Measurements from ENCODE around the gene KIF5A. TPM values are rescaled to one million over a fixed set of nuclear protein-coding genes. Genes with fewer than 3 reads are reported as not detected.
A peak's percentile ranks its signal among the peaks of the same experiment; 100 is the strongest.

The KIF5A gene
- total RNA-seq, 6 experiments from 2014 or later = 1.0 to 1.8 (median 1.2) TPM

GRCh38 chr12:57632958-57633840 is 83.4 kb downstream of the KIF5A start, which contains the start of gene B4GALNT1:
B4GALNT1 (minus strand) TSS chr12:57633201; CDS start chr12:57632132, 1,069 bp downstream.
- peak; percentile 88 for TF ChIP-seq CTCF (IDR thresholded peaks at IDR 0.05)
- DNase-seq = peak; percentile 13
- Mint-ChIP-seq H3K36me3 (ENCODE audit: low read depth) (no peaks in the 10 kb centered on the region), H3K4me1 (ENCODE audit: low read depth) (peaks cover 6% of the 10 kb centered on the region), H3K27ac (no peak within 1 kb of the TSS), H3K9me3 (no peaks in the 10 kb centered on the region), H3K4me3 (peak within 1 kb of the TSS; percentile 70), H3K27me3 (ENCODE audit: insufficient read depth) (peaks cover 10% of the 10 kb centered on the region)

Small RNAs within 50 kb of the gene (microRNA-seq; reads per million reads assigned to microRNA genes)
- gene MIR616 (4.6 reads per million), gene MIR6758 (not detected)

Other genes starting within 250 kb of the KIF5A start
- 10 to 100 TPM; 33.7 to 39.4 (median 37.9) TPM for gene R3HDM2, start 119.0 kb upstream of the KIF5A start, total RNA-seq (2021; fragmentation: NEBNext Ultra II Directional; extraction: Animal tissue kit (Norgen Biotek cat#: 25700))
- gene INHBC, start 115.3 kb upstream of the KIF5A start, total RNA-seq (2021; fragmentation: NEBNext Ultra II Directional; extraction: Animal tissue kit (Norgen Biotek cat#: 25700)) = not detected
- gene INHBE, start 94.7 kb upstream of the KIF5A start, total RNA-seq (2021; fragmentation: NEBNext Ultra II Directional; extraction: Animal tissue kit (Norgen Biotek cat#: 25700)) = under 1 TPM in 5 of 6 experiments, not detected in 1; 0.12 to 0.34 (median 0.18) TPM
- 1 to 10 TPM; 3.9 to 5.8 (median 4.6) TPM for gene GLI1, start 90.3 kb upstream of the KIF5A start, total RNA-seq (2021; fragmentation: NEBNext Ultra II Directional; extraction: Animal tissue kit (Norgen Biotek cat#: 25700))
- gene ARHGAP9, start 70.2 kb upstream of the KIF5A start, total RNA-seq (2021; fragmentation: NEBNext Ultra II Directional; extraction: Animal tissue kit (Norgen Biotek cat#: 25700)) = under 1 TPM in 5 of 6 experiments, not detected in 1; 0.11 to 0.85 (median 0.21) TPM
- gene MARS1, start 62.0 kb upstream of the KIF5A start, total RNA-seq (2021; fragmentation: NEBNext Ultra II Directional; extraction: Animal tissue kit (Norgen Biotek cat#: 25700)) = 100 to 1,000 TPM; 179 to 207 (median 193) TPM
- gene DDIT3, start 29.5 kb upstream of the KIF5A start, total RNA-seq (2021; fragmentation: NEBNext Ultra II Directional; extraction: Animal tissue kit (Norgen Biotek cat#: 25700)) = 10 to 100 TPM in 4 of 6 experiments, 1 to 10 TPM in 2; 9.4 to 10.8 (median 10.2) TPM
- gene MBD6, start 27.2 kb upstream of the KIF5A start, total RNA-seq (2021; fragmentation: NEBNext Ultra II Directional; extraction: Animal tissue kit (Norgen Biotek cat#: 25700)) = 10 to 100 TPM; 40.7 to 43.6 (median 42.1) TPM
- gene DCTN2, start 2.9 kb upstream of the KIF5A start, total RNA-seq (2021; fragmentation: NEBNext Ultra II Directional; extraction: Animal tissue kit (Norgen Biotek cat#: 25700)) = 100 to 1,000 TPM; 110 to 123 (median 116) TPM
- 10 to 100 TPM; 21.1 to 33.1 (median 24.3) TPM for gene PIP4K2C, start 41.1 kb downstream of the KIF5A start, total RNA-seq (2021; fragmentation: NEBNext Ultra II Directional; extraction: Animal tissue kit (Norgen Biotek cat#: 25700))
- 10 to 100 TPM; 17.7 to 21.0 (median 19.2) TPM for gene DTX3, start 54.8 kb downstream of the KIF5A start, total RNA-seq (2021; fragmentation: NEBNext Ultra II Directional; extraction: Animal tissue kit (Norgen Biotek cat#: 25700))
- gene ARHGEF25, start 61.4 kb downstream of the KIF5A start, total RNA-seq (2021; fragmentation: NEBNext Ultra II Directional; extraction: Animal tissue kit (Norgen Biotek cat#: 25700)) = 10 to 100 TPM; 10.2 to 21.9 (median 11.9) TPM
- 1 to 10 TPM; 1.4 to 3.1 (median 2.3) TPM for gene B4GALNT1, start 83.2 kb downstream of the KIF5A start, total RNA-seq (2021; fragmentation: NEBNext Ultra II Directional; extraction: Animal tissue kit (Norgen Biotek cat#: 25700))
- 100 to 1,000 TPM; 150 to 158 (median 156) TPM for gene OS9, start 144.1 kb downstream of the KIF5A start, total RNA-seq (2021; fragmentation: NEBNext Ultra II Directional; extraction: Animal tissue kit (Norgen Biotek cat#: 25700))
- under 1 TPM; 0.14 to 0.18 (median 0.14) TPM for gene AGAP2, start 188.7 kb downstream of the KIF5A start, total RNA-seq (2021; fragmentation: NEBNext Ultra II Directional; extraction: Animal tissue kit (Norgen Biotek cat#: 25700))
- gene TSPAN31, start 195.0 kb downstream of the KIF5A start, total RNA-seq (2021; fragmentation: NEBNext Ultra II Directional; extraction: Animal tissue kit (Norgen Biotek cat#: 25700)) = 10 to 100 TPM; 20.3 to 32.3 (median 24.3) TPM
- 100 to 1,000 TPM; 112 to 140 (median 116) TPM for gene CDK4, start 202.3 kb downstream of the KIF5A start, total RNA-seq (2021; fragmentation: NEBNext Ultra II Directional; extraction: Animal tissue kit (Norgen Biotek cat#: 25700))
- 1 to 10 TPM in 4 of 6 experiments, under 1 TPM in 2; 0.94 to 3.2 (median 1.2) TPM for gene MARCHF9, start 205.1 kb downstream of the KIF5A start, total RNA-seq (2021; fragmentation: NEBNext Ultra II Directional; extraction: Animal tissue kit (Norgen Biotek cat#: 25700))
- 1 to 10 TPM in 3 of 6 experiments, under 1 TPM in 3; 0.57 to 1.8 (median 0.96) TPM for gene CYP27B1, start 217.0 kb downstream of the KIF5A start, total RNA-seq (2021; fragmentation: NEBNext Ultra II Directional; extraction: Animal tissue kit (Norgen Biotek cat#: 25700))
- gene METTL1, start 222.1 kb downstream of the KIF5A start, total RNA-seq (2021; fragmentation: NEBNext Ultra II Directional; extraction: Animal tissue kit (Norgen Biotek cat#: 25700)) = 10 to 100 TPM; 30.0 to 41.8 (median 36.0) TPM
- 1 to 10 TPM; 6.3 to 9.0 (median 7.8) TPM for gene EEF1AKMT3, start 222.6 kb downstream of the KIF5A start, total RNA-seq (2021; fragmentation: NEBNext Ultra II Directional; extraction: Animal tissue kit (Norgen Biotek cat#: 25700))
- gene TSFM, start 232.7 kb downstream of the KIF5A start, total RNA-seq (2021; fragmentation: NEBNext Ultra II Directional; extraction: Animal tissue kit (Norgen Biotek cat#: 25700)) = 10 to 100 TPM; 28.6 to 36.8 (median 33.7) TPM